Fibroblast of lung (primary cell): ENCODE data around the gene SLC44A1. TPM values are rescaled to one million over a fixed set of nuclear protein-coding genes. Genes with fewer than 3 reads are reported as not detected.

ENCODE experiments used
- DNase-seq, 2 donors: peaks; one replicate each; pipeline versions ENCODE4 v3.0.0 to v3.0.0-alpha.2; 2010; ENCODE audit warnings: low read depth in 2 of 2
- H2AFZ ChIP-seq: 2 replicates; pipeline ENCODE4 v1.5.1; 2012; ENCODE audit warnings: low read length, control low read depth, inconsistent platforms
- H3K27ac ChIP-seq: 2 replicates; pipeline ENCODE4 v1.5.1; 2011; ENCODE audit warnings: low read length, control low read depth; ENCODE audit not compliant: insufficient read depth
- H3K27me3 ChIP-seq: 2 replicates; pipeline ENCODE4 v1.5.1; 2011; ENCODE audit warnings: mild to moderate bottlenecking, low read length; ENCODE audit not compliant: control insufficient read depth, insufficient read depth
- H3K36me3 ChIP-seq: 2 replicates; pipeline ENCODE4 v1.5.1; 2011; ENCODE audit warnings: low read length; ENCODE audit not compliant: control insufficient read depth, insufficient read depth
- H3K4me1 ChIP-seq: 2 replicates; pipeline ENCODE4 v1.5.1; 2011; ENCODE audit warnings: low read length; ENCODE audit not compliant: control insufficient read depth, insufficient read depth; ENCODE audit errors: extremely low read depth
- H3K4me2 ChIP-seq: 2 replicates; pipeline ENCODE4 v1.5.1; 2011; ENCODE audit warnings: low read length, control low read depth; ENCODE audit not compliant: insufficient read depth; ENCODE audit errors: extremely low read depth
- H3K4me3 ChIP-seq, 4 experiments: fragments of 200-600 bp in 1 of 4; sonication (generic) in 1 of 4; replicated peaks in 1 of 4; 2 replicates each; pipeline ENCODE4 v1.5.1; 2011 to 2016; ENCODE audit warnings: low read length in 4 of 4, low read depth in 3 of 4, mild to moderate bottlenecking in 3 of 4, control low read depth in 2 of 4, inconsistent platforms in 1 of 4, mixed read lengths in 1 of 4; ENCODE audit not compliant: insufficient read depth in 1 of 4; ENCODE audit errors: control extremely low read depth in 1 of 4
- H3K79me2 ChIP-seq: 2 replicates; pipeline ENCODE4 v1.5.1; 2012; ENCODE audit warnings: mild to moderate bottlenecking, low read length, inconsistent platforms; ENCODE audit not compliant: control insufficient read depth, insufficient read depth
- H3K9ac ChIP-seq: 2 replicates; pipeline ENCODE4 v1.5.1; 2011; ENCODE audit warnings: mild to moderate bottlenecking, low read length, control low read depth; ENCODE audit not compliant: insufficient read depth
- H3K9me3 ChIP-seq: 2 replicates; pipeline ENCODE4 v1.5.1; 2012; ENCODE audit warnings: low read depth, low read length; ENCODE audit not compliant: control insufficient read depth, insufficient read depth
- H4K20me1 ChIP-seq: 2 replicates; pipeline ENCODE4 v1.5.1; 2011; ENCODE audit warnings: low read length; ENCODE audit not compliant: control insufficient read depth, insufficient read depth; ENCODE audit errors: extremely low read depth
- EZH2 ChIP-seq: IDR thresholded peaks from 2 replicates; pipeline ENCODE4 v1.5.1; 2012; ENCODE audit warnings: low read length, control low read depth, mild to moderate bottlenecking; ENCODE audit errors: missing control alignments
- polyA plus RNA-seq, 2 donors: library from polyadenylated mRNA; depleted of rRNA in 1 of 2; stranded (reverse) in 1 of 2; unstranded in 1 of 2; fragments of >200 nt; gene quantifications; 2 replicates each; pipeline ENCODE4 v1.2.1, GENCODE V29; 2011 to 2012; ENCODE audit warnings: missing spikeins in 1 of 2
- total RNA-seq: library from RNA; depleted of rRNA; stranded (reverse); fragments of >200 nt; gene quantifications from 2 replicates; pipeline ENCODE4 v1.2.1, GENCODE V29; 2014
- TF ChIP-seq, protein P1 (sequence below), 2 donors: IDR thresholded peaks in 1 of 2; conservative IDR thresholded peaks in 1 of 2; 1 replicate in 1 of 2; 2 replicates in 1 of 2; pipeline ENCODE4 v1.5.1; 2011 to 2012; ENCODE audit warnings: low read length in 2 of 2, control low read depth in 1 of 2, inconsistent platforms in 1 of 2, low read depth in 1 of 2, mild to moderate bottlenecking in 1 of 2

Gene SLC44A1
- total and polyA plus RNA-seq, 2 donors (not counting 1 experiment from before 2014, with no cell fraction given), result 35.9 to 54.2 TPM

GRCh38 chr9:105331755-105332154 lies 87.3 kb downstream of the SLC44A1 start:
- Histone ChIP-seq H3K79me2 (no peaks in the 10 kb centered on the region), H3K4me2 (no peak overlapping the region), H3K27ac (no peak overlapping the region), H2AFZ (no peak overlapping the region), H3K27me3 (no peaks in the 10 kb centered on the region), H3K36me3 (no peaks in the 10 kb centered on the region), H3K4me1 (peaks cover 4% of the 10 kb centered on the region), H3K4me3 (no peak overlapping the region), H3K9ac (no peak overlapping the region), H4K20me1 (no peaks in the 10 kb centered on the region), H3K9me3 (no peaks in the 10 kb centered on the region)
- DNase-seq, result no peak
- TF ChIP-seq, protein P1, sequence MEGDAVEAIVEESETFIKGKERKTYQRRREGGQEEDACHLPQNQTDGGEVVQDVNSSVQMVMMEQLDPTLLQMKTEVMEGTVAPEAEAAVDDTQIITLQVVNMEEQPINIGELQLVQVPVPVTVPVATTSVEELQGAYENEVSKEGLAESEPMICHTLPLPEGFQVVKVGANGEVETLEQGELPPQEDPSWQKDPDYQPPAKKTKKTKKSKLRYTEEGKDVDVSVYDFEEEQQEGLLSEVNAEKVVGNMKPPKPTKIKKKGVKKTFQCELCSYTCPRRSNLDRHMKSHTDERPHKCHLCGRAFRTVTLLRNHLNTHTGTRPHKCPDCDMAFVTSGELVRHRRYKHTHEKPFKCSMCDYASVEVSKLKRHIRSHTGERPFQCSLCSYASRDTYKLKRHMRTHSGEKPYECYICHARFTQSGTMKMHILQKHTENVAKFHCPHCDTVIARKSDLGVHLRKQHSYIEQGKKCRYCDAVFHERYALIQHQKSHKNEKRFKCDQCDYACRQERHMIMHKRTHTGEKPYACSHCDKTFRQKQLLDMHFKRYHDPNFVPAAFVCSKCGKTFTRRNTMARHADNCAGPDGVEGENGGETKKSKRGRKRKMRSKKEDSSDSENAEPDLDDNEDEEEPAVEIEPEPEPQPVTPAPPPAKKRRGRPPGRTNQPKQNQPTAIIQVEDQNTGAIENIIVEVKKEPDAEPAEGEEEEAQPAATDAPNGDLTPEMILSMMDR (conservative IDR thresholded peaks at IDR 0.05 in 1 of 2, IDR thresholded peaks at IDR 0.05 in 1 of 2; ENCODE audit: low read depth in 1 of 2, low read length in 2 of 2), result no peak
- no peak for TF ChIP-seq EZH2

GRCh38 chr9:105332471-105332870 lies 88.0 kb downstream of the SLC44A1 start:
- H3K27ac ChIP-seq, result peak overlapping the region; percentile 5
- H3K4me1 ChIP-seq, result peaks cover 4% of the 10 kb centered on the region
- no peaks in the 10 kb centered on the region for H3K27me3 ChIP-seq
- TF ChIP-seq, protein P1 (conservative IDR thresholded peaks at IDR 0.05 in 1 of 2, IDR thresholded peaks at IDR 0.05 in 1 of 2; ENCODE audit: low read depth in 1 of 2, low read length in 2 of 2), result no peak
- no peak for TF ChIP-seq EZH2
- no peaks in the 10 kb centered on the region for H4K20me1 ChIP-seq
- H3K79me2 ChIP-seq, result no peaks in the 10 kb centered on the region
- H3K36me3 ChIP-seq, result no peaks in the 10 kb centered on the region
- H3K9ac ChIP-seq, result no peak overlapping the region
- no peak overlapping the region for H2AFZ ChIP-seq
- no peak overlapping the region for H3K4me2 ChIP-seq
- DNase-seq, result peak in 1 of 2 donors; percentile 52
- H3K9me3 ChIP-seq, result no peaks in the 10 kb centered on the region
- no peak overlapping the region for H3K4me3 ChIP-seq

DNA sequence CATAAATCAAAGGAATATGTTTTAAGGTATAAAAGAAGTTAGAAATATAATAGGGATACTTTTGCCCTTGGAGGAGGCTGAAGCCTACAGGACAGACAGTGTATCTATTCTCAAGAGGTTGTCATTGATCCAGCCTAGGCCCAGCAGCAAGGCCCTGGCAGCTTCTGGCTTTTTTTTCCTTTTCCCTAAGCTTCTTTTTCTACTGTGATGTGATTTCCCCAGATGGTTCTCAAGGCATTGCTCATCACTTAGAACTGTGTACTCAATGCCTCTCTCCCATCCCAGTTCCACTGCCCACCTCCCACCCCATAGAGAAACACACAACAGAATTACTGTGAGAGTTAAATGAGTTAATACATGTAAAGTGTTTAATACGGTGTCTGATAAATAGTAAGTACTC lies 88.6 kb downstream of the SLC44A1 start:
- Histone ChIP-seq H3K9me3 (no peaks in the 10 kb centered on the region), H3K79me2 (no peaks in the 10 kb centered on the region), H3K36me3 (no peaks in the 10 kb centered on the region), H2AFZ (no peak overlapping the region), H4K20me1 (no peaks in the 10 kb centered on the region), H3K27me3 (no peaks in the 10 kb centered on the region), H3K27ac (peak overlapping the region; percentile 5), H3K4me3 (no peak overlapping the region), H3K4me1 (peaks cover 4% of the 10 kb centered on the region), H3K4me2 (no peak overlapping the region), H3K9ac (no peak overlapping the region)
- peak in 1 of 2 donors; percentile 50 for DNase-seq
- TF ChIP-seq, protein P1 (conservative IDR thresholded peaks at IDR 0.05 in 1 of 2, IDR thresholded peaks at IDR 0.05 in 1 of 2; ENCODE audit: low read depth in 1 of 2, low read length in 2 of 2), result no peak
- TF ChIP-seq EZH2, result no peak
